Mesendoderm (in vitro differentiated cells): ENCODE data around the gene CATSPER1.
A peak's percentile ranks its signal among the peaks of the same experiment; 100 is the strongest.
"Not testable (repeated sequence)": the region's sequence is repeated elsewhere in the genome, so short reads cannot be mapped to it uniquely, and the experiment has no call there.

ENCODE experiments used
- DNase-seq: peaks from one replicate; pipeline ENCODE4 v3.0.0; 2013
- H2AK5ac ChIP-seq: 2 replicates; pipeline ENCODE4 v1.6.1; 2013; ENCODE audit warnings: low read length, inconsistent platforms
- H2BK120ac ChIP-seq: 2 replicates; pipeline ENCODE4 v1.6.1; 2013; ENCODE audit warnings: low read depth, mild to moderate bottlenecking, low read length, moderate library complexity, mixed read lengths
- H2BK15ac ChIP-seq: replicated peaks from 2 replicates; pipeline ENCODE4 v1.6.1; 2013; ENCODE audit warnings: low read depth, mild to moderate bottlenecking, moderate library complexity
- H2BK5ac ChIP-seq: 2 replicates; pipeline ENCODE4 v1.6.1; 2013; ENCODE audit warnings: low read length, inconsistent platforms
- H3K18ac ChIP-seq: 2 replicates; pipeline ENCODE4 v1.6.1; 2013; ENCODE audit warnings: mild to moderate bottlenecking, low read length, mixed read lengths
- H3K23ac ChIP-seq: one replicate; pipeline ENCODE4 v1.6.1; 2013; ENCODE audit warnings: low read length
- H3K27ac ChIP-seq: 2 replicates; pipeline ENCODE4 v1.5.1; 2013; ENCODE audit warnings: low read depth, mild to moderate bottlenecking, inconsistent platforms, low read length, moderate library complexity
- H3K27me3 ChIP-seq: 2 replicates; pipeline ENCODE4 v1.6.1; 2013; ENCODE audit warnings: low read length, control low read depth, mild to moderate bottlenecking, inconsistent platforms; ENCODE audit not compliant: insufficient read depth, poor library complexity
- H3K36me3 ChIP-seq: 2 replicates; pipeline ENCODE4 v1.6.1; 2013; ENCODE audit warnings: low read length, inconsistent platforms; ENCODE audit not compliant: control insufficient read depth, insufficient read depth
- H3K4ac ChIP-seq: one replicate; pipeline ENCODE4 v1.6.1; 2013; ENCODE audit warnings: low read depth, mild to moderate bottlenecking, low read length, moderate library complexity
- H3K4me1 ChIP-seq: 2 replicates; pipeline ENCODE4 v1.6.1; 2013; ENCODE audit warnings: low read depth, low read length, inconsistent platforms; ENCODE audit not compliant: control insufficient read depth
- H3K4me2 ChIP-seq: 2 replicates; pipeline ENCODE4 v1.6.1; 2013; ENCODE audit warnings: low read length
- H3K4me3 ChIP-seq: 2 replicates; pipeline ENCODE4 v1.5.1; 2013; ENCODE audit warnings: mild to moderate bottlenecking, low read length
- H3K56ac ChIP-seq: one replicate; pipeline ENCODE4 v1.6.1; 2013; ENCODE audit warnings: low read length
- H3K79me1 ChIP-seq: 2 replicates; pipeline ENCODE4 v1.6.1; 2013; ENCODE audit warnings: low read length, inconsistent platforms
- H3K79me2 ChIP-seq: 2 replicates; pipeline ENCODE4 v1.6.1; 2013; ENCODE audit warnings: mild to moderate bottlenecking, low read length; ENCODE audit not compliant: control insufficient read depth, insufficient read depth
- H3K9ac ChIP-seq: 2 replicates; pipeline ENCODE4 v1.6.1; 2013; ENCODE audit warnings: low read length, inconsistent platforms
- H4K5ac ChIP-seq: one replicate; pipeline ENCODE4 v1.6.1; 2013; ENCODE audit warnings: low read length
- H4K8ac ChIP-seq: one replicate; pipeline ENCODE4 v1.6.1; 2013; ENCODE audit warnings: low read depth, mild to moderate bottlenecking, control low read depth, low read length, moderate library complexity
- WGBS: extraction: QIAGEN DNeasy Blood & Tissue Kit; methylation state at CpG from one replicate; pipeline ENCODE4 v1.1.7; 2013; ENCODE audit warnings: low lambda C conversion rate, missing lambda C conversion rate; ENCODE audit not compliant: insufficient coverage; ENCODE audit errors: extremely low coverage; 5-methylcytosine and 5-hydroxymethylcytosine counted together

The CATSPER1 gene

DNA sequence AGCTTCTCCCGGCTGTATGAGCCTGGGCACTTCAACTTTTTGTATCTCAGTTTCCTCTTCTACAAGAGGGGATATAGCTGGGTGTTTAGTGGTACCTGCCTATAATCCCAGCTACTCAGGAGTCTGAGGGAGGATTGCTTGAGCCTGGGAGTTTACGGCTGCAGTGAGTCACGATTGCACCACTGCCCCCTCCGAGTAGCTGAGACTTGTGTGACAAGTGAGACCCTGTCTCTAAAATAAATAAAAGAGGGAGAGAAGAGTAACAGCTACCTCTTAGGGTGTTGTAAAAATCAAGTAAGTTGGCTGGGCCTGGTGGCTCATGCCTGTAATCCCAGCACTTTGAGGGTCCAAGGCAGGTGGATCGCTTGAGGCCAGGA, 10.0 kb upstream of the CATSPER1 start:
- WGBS: no CpG with 5 or more reads among the region's 5 CpGs
- Histone ChIP-seq H2BK15ac (no peak overlapping the region), H2BK5ac (no peak overlapping the region), H3K56ac (no peak overlapping the region), H3K27ac (no peak overlapping the region), H2BK120ac (no peak overlapping the region), H4K5ac (no peak overlapping the region), H4K8ac (no peak overlapping the region), H3K18ac (no peak overlapping the region), H3K4me2 (no peak overlapping the region), H3K4me3 (no peak overlapping the region), H3K4ac (no peak overlapping the region), H2AK5ac (no peak overlapping the region), H3K4me1 (no peaks in the 10 kb centered on the region), H3K27me3 (no peaks in the 10 kb centered on the region), H3K9ac (no peak overlapping the region), H3K36me3 (no peaks in the 10 kb centered on the region), H3K79me1 (no peaks in the 10 kb centered on the region), H3K79me2 (no peaks in the 10 kb centered on the region), H3K23ac (no peak overlapping the region)
- DNase-seq: no peak

DNA sequence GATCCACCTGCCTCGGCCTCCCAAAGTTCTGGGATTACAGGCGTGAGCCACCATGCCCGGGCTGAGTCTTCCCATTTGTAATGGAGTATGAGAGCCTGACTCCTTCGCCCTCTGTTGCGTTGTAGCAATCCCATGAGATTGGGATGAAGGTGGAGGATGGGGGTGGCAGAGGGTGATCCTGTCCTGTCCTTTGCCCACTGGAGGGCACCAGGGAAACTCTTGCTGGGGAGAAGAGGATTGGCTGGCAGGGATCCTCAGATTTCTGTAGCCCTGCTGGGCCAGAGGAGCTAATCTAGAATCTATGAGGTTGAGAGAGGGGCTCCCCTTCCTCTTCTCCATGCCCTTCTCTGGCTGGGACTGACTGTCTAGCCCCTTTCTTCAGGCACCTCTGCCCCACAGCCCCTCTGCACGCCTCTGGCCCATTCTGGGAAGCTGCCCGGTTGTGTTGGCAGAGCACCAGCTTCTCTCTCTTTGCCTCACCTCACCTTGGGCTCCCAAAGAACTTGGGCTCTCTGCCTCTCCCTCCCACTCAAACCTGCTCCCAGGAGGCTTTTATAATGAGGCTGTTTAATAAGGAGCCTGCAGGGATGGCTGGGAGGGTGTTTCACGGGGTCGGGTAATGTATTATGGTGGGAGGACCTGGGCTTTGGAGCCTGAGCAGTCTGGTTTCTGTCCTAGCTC, 9.5 kb upstream of the CATSPER1 start:
- Histone ChIP-seq H3K56ac (no peak overlapping the region), H3K79me1 (no peaks in the 10 kb centered on the region)

DNA sequence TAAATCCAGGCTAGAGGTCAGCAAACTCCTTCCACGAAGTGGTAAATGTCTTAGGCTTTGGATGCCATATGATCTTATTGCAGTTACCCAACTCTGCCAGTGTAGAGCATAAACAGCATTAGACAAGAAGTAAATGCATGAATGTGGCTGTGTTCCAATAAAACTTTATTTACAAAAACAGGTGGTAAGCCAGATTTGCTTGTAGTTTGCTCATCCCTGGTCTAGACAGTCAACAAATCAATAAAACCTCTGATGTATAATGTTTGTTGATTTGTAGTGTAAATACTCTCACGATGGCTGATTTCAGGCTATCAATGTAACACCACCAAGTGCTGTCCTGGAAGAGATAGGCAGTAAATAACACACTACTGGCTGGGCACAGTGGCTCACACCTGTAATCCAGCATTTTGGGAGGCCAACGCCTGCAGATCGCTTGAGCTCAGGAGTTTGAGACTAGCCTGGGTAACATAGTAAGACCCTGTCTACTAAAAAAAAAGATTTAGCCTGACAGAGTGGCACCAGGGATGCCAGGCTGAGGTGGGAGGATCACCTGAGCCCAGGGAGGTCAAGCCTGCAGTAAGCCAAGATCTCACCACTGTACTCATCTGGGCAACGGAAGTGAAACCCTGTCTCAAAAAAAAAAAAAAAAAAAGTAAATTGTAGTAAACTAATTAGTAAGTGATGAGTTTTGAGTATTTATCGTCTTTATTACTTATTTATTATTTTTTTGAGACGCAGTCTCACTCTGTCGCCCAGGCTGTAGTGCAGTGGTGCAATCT, 6.9 kb upstream of the CATSPER1 start:
- H3K36me3 ChIP-seq: no peaks in the 10 kb centered on the region
- no peak overlapping the region for H3K4me3 ChIP-seq
- DNase-seq: no peak
- H3K4me1 ChIP-seq: no peaks in the 10 kb centered on the region
- no peak overlapping the region for H3K4ac ChIP-seq
- no peak overlapping the region for H4K8ac ChIP-seq
- no peak overlapping the region for H2BK5ac ChIP-seq
- no peak overlapping the region for H3K18ac ChIP-seq
- H3K56ac ChIP-seq: no peak overlapping the region
- no peak overlapping the region for H2BK15ac ChIP-seq
- no peaks in the 10 kb centered on the region for H3K27me3 ChIP-seq
- H2AK5ac ChIP-seq: no peak overlapping the region
- H3K9ac ChIP-seq: no peak overlapping the region
- no peak overlapping the region for H3K23ac ChIP-seq
- WGBS: no CpG with 5 or more reads among the region's 8 CpGs
- H2BK120ac ChIP-seq: no peak overlapping the region
- no peaks in the 10 kb centered on the region for H3K79me1 ChIP-seq
- no peaks in the 10 kb centered on the region for H3K79me2 ChIP-seq
- no peak overlapping the region for H4K5ac ChIP-seq
- no peak overlapping the region for H3K27ac ChIP-seq
- no peak overlapping the region for H3K4me2 ChIP-seq

More for the DNA sequence above, 9.5 kb upstream of the CATSPER1 start:
- no peaks in the 10 kb centered on the region for H3K27me3 ChIP-seq
- H3K23ac ChIP-seq: no peak overlapping the region
- H3K36me3 ChIP-seq: no peaks in the 10 kb centered on the region
- H3K9ac ChIP-seq: no peak overlapping the region
- H4K5ac ChIP-seq: no peak overlapping the region
- H3K4me2 ChIP-seq: no peak overlapping the region
- no peaks in the 10 kb centered on the region for H3K4me1 ChIP-seq
- H2BK120ac ChIP-seq: no peak overlapping the region
- no peak overlapping the region for H2AK5ac ChIP-seq
- no peak overlapping the region for H2BK15ac ChIP-seq
- WGBS: no CpG with 5 or more reads among the region's 9 CpGs
- DNase-seq: no peak
- no peak overlapping the region for H3K4me3 ChIP-seq
- H3K27ac ChIP-seq: no peak overlapping the region
- H3K4ac ChIP-seq: no peak overlapping the region
- H2BK5ac ChIP-seq: no peak overlapping the region
- no peak overlapping the region for H4K8ac ChIP-seq
- no peak overlapping the region for H3K18ac ChIP-seq
- no peaks in the 10 kb centered on the region for H3K79me2 ChIP-seq

DNA sequence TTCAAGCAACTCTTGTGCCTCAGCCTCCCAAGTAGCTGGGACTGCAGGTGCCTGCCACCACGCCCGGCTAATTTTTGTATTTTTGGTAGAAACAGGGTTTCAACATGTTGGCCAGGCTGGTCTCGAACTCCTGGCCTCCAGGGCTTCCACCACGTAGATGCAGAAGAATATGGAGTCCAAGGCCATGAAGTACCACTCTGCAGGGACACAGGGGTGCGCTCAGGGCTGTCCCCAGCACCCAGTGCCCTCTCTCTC, 3.2 kb downstream of the CATSPER1 start:
- WGBS: no CpG with 5 or more reads among the region's 5 CpGs
- not testable (repeated sequence) for H3K36me3 ChIP-seq, H3K79me2 ChIP-seq, H3K9ac ChIP-seq, H3K79me1 ChIP-seq, H2BK15ac ChIP-seq, H3K18ac ChIP-seq, H3K4me3 ChIP-seq, H3K4me1 ChIP-seq, DNase-seq, H2AK5ac ChIP-seq, H3K27ac ChIP-seq, H3K56ac ChIP-seq, H3K27me3 ChIP-seq, H4K8ac ChIP-seq, H4K5ac ChIP-seq, H3K4me2 ChIP-seq, H2BK120ac ChIP-seq, H3K23ac ChIP-seq, H2BK5ac ChIP-seq, H3K4ac ChIP-seq

DNA sequence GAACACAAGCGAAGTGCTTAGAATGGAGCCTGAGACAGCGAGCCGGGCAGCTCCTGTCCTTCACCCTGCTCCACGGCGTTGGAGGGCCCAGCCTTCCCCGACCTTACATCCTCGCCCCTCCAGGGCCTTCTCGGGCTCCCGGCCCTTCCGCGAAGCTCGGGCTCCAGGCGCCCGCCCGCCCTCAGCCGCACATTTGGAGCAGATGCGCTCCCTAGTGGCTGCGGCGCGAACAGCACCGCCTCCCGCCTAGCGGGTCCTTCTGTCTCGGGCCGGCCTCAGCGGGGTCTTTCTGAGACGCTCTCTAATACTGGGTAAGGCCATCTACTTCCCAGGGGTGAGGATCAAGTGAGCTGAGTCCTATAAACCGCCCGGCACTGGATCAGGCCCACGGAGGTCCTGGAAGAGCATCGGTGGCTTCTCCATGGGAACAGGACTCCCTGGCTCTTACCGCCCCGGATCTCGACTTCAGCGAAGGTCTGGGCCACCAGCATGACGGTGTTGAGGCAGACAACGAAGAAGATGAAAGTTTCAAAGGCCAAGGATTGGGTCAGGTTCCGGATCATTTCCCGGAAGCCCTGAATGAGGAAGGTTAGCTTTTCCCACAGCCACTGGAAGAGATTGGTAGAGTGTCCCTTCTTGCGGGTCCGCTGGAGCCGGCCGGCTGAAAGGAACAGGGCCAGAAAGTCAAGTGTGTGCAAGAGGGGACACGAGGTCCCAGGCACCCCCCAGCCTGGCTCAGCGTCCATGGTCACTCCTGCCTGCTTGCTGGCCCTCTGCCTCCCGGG, 3.7 kb downstream of the CATSPER1 start:
- Histone ChIP-seq H3K27me3 (no peaks in the 10 kb centered on the region), H2BK120ac (no peak overlapping the region), H3K9ac (no peak overlapping the region), H3K23ac (no peak overlapping the region), H2BK5ac (no peak overlapping the region), H3K4me2 (no peak overlapping the region), H3K79me1 (no peaks in the 10 kb centered on the region), H3K36me3 (no peaks in the 10 kb centered on the region), H4K8ac (no peak overlapping the region), H3K18ac (no peak overlapping the region), H3K56ac (peak overlapping the region; percentile 76), H3K27ac (no peak overlapping the region), H3K4me1 (no peaks in the 10 kb centered on the region), H3K4me3 (no peak overlapping the region), H2BK15ac (no peak overlapping the region), H4K5ac (no peak overlapping the region), H3K79me2 (no peaks in the 10 kb centered on the region), H2AK5ac (no peak overlapping the region), H3K4ac (no peak overlapping the region)
- peak; percentile 82 for DNase-seq
- WGBS: no CpG with 5 or more reads among the region's 46 CpGs
